RPMI8226 (cell line): ENCODE data around the gene PRELID3B.
"Not testable (repeated sequence)": the region's sequence is repeated elsewhere in the genome, so short reads cannot be mapped to it uniquely, and the experiment has no call there.

Experiments
- DNase-seq: peaks from one replicate; pipeline ENCODE4 v3.0.0-alpha.2; 2015

The PRELID3B gene

DNA sequence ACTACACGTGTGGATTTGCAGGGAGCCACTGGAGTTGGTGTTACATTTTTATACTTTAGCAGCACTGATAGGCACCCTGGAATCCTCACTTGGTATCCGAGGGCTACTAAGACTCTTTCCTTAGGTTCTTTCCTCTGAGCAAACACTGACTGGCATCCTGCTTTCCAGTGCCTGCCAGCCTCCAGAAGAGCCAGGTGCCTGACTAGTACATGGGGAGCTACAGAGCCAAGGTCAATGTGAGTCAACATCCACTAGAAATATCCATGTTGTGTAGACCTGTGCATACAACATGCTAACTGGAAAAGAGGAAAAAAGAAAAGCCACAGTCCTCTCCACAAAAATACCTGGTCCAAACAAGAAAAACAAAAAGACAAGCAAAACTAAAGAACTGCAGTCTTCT lies 17.5 kb downstream of the PRELID3B start:
- DNase-seq, result no peak

DNA sequence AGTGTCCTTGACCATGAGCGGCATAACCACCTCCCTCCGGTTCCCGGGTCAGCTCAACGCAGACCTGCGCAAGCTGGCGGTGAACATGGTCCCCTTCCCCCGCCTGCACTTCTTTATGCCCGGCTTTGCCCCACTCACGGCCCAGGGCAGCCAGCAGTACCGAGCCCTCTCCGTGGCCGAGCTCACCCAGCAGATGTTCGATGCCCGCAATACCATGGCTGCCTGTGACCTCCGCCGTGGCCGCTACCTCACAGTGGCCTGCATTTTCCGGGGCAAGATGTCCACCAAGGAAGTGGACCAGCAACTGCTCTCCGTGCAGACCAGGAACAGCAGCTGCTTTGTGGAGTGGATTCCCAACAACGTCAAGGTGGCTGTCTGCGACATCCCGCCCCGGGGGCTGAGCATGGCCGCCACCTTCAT lies 18.5 kb downstream of the PRELID3B start:
- no peak for DNase-seq

- no peak for DNase-seq
Measured at GRCh38 chr20:59023616-59024015, 19.0 kb downstream of the PRELID3B start.

DNA sequence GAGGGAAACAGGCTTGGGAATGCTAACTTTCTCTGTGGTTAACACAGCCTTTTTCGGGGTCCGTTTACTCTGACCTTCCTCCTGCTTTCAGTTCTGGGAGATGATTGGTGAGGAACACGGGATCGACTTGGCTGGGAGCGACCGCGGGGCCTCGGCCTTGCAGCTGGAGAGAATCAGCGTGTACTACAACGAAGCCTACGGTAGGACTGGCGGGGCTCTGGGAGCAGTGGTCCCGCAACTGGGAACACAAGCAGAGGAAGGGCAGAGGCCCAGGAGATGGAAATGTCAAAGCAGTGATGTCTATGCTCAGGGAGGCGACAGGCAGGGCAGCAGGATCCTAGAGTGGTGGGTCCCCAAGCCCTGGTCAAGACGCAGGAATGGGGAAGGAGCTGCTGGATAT lies 19.8 kb downstream of the PRELID3B start:
- no peak for DNase-seq

- DNase-seq, result no peak
Measured at GRCh38 chr20:59020938-59021551, 21.5 kb downstream of the PRELID3B start.

DNA sequence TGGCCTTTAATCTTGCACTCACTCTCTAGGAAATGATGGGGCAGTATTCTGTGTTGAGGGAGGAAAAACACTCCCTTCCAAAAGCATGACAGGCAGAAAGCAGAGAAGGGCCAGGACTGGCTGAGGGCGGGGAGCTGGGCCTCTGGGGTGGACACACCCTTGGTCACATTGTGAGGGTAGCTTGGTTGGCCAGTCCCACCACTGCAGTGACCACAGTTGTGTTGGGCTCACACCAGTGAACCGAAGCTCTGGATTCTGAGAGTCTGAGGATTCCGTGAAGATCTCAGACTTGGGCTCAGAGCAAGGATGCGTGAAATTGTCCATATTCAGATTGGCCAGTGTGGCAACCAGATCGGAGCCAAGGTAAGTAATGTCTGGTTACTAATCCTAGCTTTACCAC lies 23.4 kb downstream of the PRELID3B start, which contains the start of gene TUBB1:
Gene TUBB1, plus strand, starts transcription at position 213 of the 400 bp plus-strand sequence. Its CDS starts 94 bp downstream, at position 307.
- DNase-seq, result no peak

- no peak for DNase-seq
Measured at GRCh38 chr20:59018817-59019216, 23.8 kb downstream of the PRELID3B start.

DNA sequence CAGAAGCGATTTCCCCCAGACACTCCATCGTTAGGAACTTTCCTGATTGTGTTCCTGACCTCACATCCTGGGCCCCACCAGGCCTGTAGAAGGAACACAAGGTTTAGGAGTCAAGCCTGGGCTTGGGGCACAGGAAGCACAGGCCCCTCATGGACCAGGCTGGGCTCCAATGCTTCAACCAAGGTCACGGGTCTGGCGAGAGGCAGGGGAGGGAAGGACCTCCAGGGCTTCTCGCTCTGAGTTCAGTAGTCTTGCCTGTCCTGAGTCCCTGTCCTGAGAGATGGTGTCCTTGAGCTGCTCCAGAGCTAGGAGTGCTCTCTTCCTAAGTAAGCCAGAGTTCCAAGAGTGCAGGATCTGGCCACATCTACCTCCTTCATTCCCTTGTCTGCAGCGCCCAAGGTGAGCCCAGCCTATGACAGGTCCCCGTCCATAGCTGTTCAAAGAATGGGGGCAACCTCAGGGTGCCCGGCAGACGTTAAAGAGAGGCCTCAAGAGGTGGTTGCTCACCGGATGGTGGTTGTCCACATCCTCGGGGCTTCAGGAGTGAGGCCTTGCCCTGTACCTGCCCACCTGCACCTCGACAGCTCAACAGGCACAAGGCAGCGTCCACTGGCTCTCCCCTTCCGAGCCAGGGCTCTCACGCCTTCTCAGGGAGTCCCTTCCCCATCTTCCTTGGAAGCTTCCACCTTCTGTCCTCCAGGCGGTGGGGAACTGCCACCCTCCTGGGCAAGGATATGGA lies 24.9 kb downstream of the PRELID3B start:
- no peak for DNase-seq

GRCh38 chr20:59016795-59017492 lies 25.6 kb downstream of the PRELID3B start:
- peak; percentile 22 for DNase-seq

GRCh38 chr20:59015812-59016711 lies 26.5 kb downstream of the PRELID3B start:
- DNase-seq, result no peak

DNA sequence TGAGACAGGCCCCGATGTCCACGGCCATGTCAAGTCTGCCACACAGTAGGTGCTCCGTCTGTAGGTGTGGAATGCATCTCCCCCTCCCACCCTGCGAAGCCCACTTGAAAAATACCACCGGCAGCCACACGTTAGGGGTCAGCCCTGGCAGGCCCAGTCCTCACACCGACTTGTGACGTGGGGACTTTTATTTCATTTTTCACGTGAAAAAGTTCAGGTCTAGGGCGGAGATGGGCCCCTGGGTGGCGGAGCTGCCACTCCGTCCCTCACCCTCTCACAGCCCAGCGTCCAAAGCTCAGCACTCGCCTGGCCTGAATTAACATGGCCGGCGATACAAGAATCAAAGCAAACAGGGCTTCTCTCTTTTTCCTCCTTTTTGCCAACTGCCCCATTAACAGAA lies 27.2 kb downstream of the PRELID3B start:
- DNase-seq, result no peak

- no peak for DNase-seq
Measured at GRCh38 chr20:59014680-59015389, 27.8 kb downstream of the PRELID3B start.

DNA sequence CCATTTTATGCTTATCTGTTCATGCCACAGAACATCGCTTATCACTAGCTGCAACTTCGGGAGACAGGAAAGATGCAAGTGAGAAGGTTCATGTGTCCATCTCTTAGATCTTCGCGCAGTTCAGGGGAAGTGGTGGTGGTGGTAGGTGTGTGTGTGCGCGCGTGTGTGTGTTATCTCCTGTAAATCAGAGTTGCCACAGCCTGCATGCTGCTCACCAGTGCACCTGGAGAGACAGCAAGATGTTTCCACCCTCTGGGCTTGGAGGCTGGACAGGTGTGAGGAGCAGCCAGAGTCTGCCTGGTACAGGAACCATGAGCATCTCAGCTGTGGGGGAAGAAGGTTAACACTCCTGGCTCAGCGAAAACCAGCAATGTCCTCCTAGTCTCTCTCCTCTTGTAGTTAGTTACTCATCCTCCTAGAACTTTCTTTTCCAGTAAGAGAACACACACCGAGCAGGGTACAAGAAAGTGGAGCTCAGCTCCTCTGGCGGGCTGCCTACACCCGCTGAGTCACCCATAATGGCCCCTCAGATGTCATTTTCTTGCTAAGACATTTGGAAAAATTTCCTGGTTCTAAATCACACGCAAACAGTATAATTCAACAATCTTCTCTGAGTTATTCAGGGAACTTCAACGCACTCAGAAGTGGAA lies 28.5 kb downstream of the PRELID3B start:
- DNase-seq, result peak; percentile 54

- no peak for DNase-seq
Measured at GRCh38 chr20:59013031-59013951, 29.3 kb downstream of the PRELID3B start.

- DNase-seq, result not testable (repeated sequence)
Measured at GRCh38 chr20:59011874-59012157, 30.8 kb downstream of the PRELID3B start.

DNA sequence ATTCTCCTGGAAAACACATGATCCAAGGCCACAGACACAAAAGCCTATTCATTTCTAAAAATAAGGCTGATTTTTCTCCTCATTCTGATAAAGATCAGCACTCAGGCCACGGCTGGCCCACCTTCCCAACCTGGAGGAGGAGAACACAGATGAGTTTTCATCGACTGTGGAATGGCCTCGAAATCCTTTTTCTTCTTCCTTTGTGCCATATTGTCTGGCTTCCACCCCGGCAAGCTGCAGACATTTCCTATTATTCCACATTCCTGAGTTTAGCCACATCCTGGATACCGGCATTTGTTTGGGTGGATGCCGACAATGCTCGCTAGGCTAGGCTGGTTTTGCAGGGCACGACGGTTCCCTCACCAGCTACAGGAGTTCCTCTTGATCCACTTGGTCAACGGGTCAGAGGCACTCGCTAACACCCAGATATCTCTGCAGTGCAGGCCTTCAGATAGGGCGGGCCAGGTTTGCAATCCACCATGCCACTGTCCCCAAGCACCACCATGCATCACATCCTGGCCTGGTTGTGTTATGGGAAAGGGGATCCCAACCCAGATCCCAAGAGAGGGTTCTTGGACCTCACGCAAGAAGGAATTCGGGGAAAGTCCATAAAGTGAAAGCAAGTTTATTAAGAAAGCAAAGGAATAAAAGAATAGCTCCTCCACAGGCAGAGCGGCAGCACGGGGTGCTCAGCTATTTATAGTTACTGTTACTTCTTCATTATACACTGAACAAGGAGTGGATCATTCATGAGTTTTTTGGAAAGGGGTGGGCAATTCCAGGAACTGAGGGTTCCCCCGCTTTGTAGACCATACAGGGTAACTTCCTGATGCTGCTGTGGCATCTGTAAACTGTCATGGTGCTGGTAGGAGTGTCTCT lies 31.4 kb downstream of the PRELID3B start:
- no peak for DNase-seq

DNA sequence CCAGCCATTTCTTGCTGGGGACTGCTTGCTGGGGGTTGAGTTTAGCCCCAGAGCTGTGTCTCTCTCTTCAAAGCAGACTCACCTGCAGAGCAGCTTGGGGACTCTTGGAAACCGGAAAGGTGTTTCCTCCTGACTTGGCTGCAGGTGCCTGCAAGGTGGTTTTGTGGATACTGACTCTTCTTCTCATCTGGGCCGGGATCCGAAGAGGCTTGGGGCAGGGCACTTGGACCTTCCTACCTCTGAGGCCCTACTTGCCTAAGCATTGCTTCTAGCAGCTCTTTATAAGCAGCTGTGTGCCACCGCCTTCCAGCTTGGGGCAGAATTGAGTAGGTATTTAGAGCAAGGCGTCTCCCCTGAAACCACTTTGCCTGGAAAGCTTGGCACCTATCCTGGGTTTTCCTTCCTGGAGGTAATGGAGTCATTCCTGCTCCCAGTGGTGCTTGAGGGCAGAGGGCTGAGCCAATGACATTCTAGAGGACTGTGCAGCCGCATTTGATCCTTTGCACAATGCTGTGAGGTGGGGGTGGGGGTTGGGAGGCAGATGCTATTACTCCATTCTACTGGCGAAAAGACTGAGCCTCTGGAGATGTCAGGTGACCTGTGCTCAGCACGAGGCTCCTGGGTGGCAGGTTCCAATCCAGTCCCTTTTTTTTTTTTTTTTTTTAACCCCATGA lies 32.1 kb downstream of the PRELID3B start:
- peak; percentile 30 for DNase-seq

- no peak for DNase-seq
Measured at GRCh38 chr20:59008715-59009336, 33.8 kb downstream of the PRELID3B start.
